GM19238 (cell line): ENCODE results near the gene LRIT1.

Experiments
- DNase-seq: peaks from one replicate; pipeline ENCODE4 v3.0.0; 2011; ENCODE audit warnings: low spot score; ENCODE audit not compliant: insufficient read length

LRIT1 gene

GRCh38 chr10:84254552-84255478 is 13.5 kb upstream of the LRIT1 start:
- no peak for DNase-seq

- no peak for DNase-seq
Observed at GRCh38 chr10:84248794-84249193, 7.4 kb upstream of the LRIT1 start.

- DNase-seq = no peak
Observed at GRCh38 chr10:84247496-84247895, 6.2 kb upstream of the LRIT1 start.

- no peak for DNase-seq
Observed at GRCh38 chr10:84244651-84245270, 3.4 kb upstream of the LRIT1 start, which contains the start of gene RGR. TSS of gene RGR (plus strand) at chr10:84245053. CDS start at chr10:84245091, 38 bp downstream.

- DNase-seq = no peak
Observed at GRCh38 chr10:84243759-84244158, 2.4 kb upstream of the LRIT1 start.

- DNase-seq = no peak
Observed at GRCh38 chr10:84238909-84239308, 2.4 kb downstream of the LRIT1 start.

- DNase-seq = no peak
Observed at GRCh38 chr10:84237199-84238051, 3.9 kb downstream of the LRIT1 start.

- no peak for DNase-seq
Observed at GRCh38 chr10:84236807-84237198, 4.5 kb downstream of the LRIT1 start.

- no peak for DNase-seq
Observed at GRCh38 chr10:84235096-84235495, 6.2 kb downstream of the LRIT1 start.

GRCh38 chr10:84234479-84234878 is 6.9 kb downstream of the LRIT1 start:
- DNase-seq = no peak

- no peak for DNase-seq
Observed at GRCh38 chr10:84233940-84234339, 7.4 kb downstream of the LRIT1 start.

GRCh38 chr10:84232376-84232775 is 9.0 kb downstream of the LRIT1 start:
- DNase-seq = no peak

- no peak for DNase-seq
Observed at GRCh38 chr10:84230359-84230758, 11.0 kb downstream of the LRIT1 start.

GRCh38 chr10:84227810-84228209 is 13.5 kb downstream of the LRIT1 start:
- DNase-seq = no peak

- no peak for DNase-seq
Observed at GRCh38 chr10:84226616-84227015, 14.7 kb downstream of the LRIT1 start.

GRCh38 chr10:84225427-84226173 is 15.7 kb downstream of the LRIT1 start, which contains the start of gene LRIT2:
TSS of gene LRIT2 (minus strand) at chr10:84225544. CDS start at chr10:84225520, 24 bp downstream.
- DNase-seq = no peak

GRCh38 chr10:84224411-84225028 is 16.8 kb downstream of the LRIT1 start:
- DNase-seq = no peak

- no peak for DNase-seq
Observed at GRCh38 chr10:84221916-84222315, 19.4 kb downstream of the LRIT1 start.

- DNase-seq = no peak
Observed at GRCh38 chr10:84217746-84218145, 23.6 kb downstream of the LRIT1 start.

GRCh38 chr10:84216834-84217233 is 24.5 kb downstream of the LRIT1 start:
- no peak for DNase-seq
